Measurements from ENCODE around the gene ARL15. TPM values are rescaled to one million over a fixed set of nuclear protein-coding genes. Genes with fewer than 3 reads are reported as not detected.

The ARL15 gene
- total RNA-seq, 1 donor from 2014 or later: 28.9 TPM

- H3K9me3 Mint-ChIP-seq (ENCODE audit: low read depth): peaks cover 24% of the 10 kb centered on the region
- peaks cover 5% of the 10 kb centered on the region for H3K36me3 Mint-ChIP-seq (ENCODE audit: insufficient read depth)
- H3K27ac Mint-ChIP-seq: no peak overlapping the region
- no peaks in the 10 kb centered on the region for H3K27me3 Mint-ChIP-seq
- H3K4me1 Mint-ChIP-seq (ENCODE audit: low read depth): no peaks in the 10 kb centered on the region
- TF ChIP-seq CTCF (IDR thresholded peaks at IDR 0.05; ENCODE audit: unreplicated experiment): no peak
- H3K4me3 Mint-ChIP-seq (ENCODE audit: low read depth): no peak overlapping the region
- DNase-seq (ENCODE audit: low spot score, unreplicated experiment): no peak
Observed at GRCh38 chr5:54344653-54345052, 34.3 kb upstream of the ARL15 start.

- TF ChIP-seq CTCF (IDR thresholded peaks at IDR 0.05; ENCODE audit: unreplicated experiment): no peak
- Mint-ChIP-seq H3K4me1 (ENCODE audit: low read depth) (no peaks in the 10 kb centered on the region), H3K9me3 (ENCODE audit: low read depth) (peaks cover 31% of the 10 kb centered on the region), H3K27ac (no peak overlapping the region), H3K27me3 (no peaks in the 10 kb centered on the region), H3K4me3 (ENCODE audit: low read depth) (no peak overlapping the region), H3K36me3 (ENCODE audit: insufficient read depth) (peaks cover 3% of the 10 kb centered on the region)
- DNase-seq (ENCODE audit: low spot score, unreplicated experiment): no peak
Observed at GRCh38 chr5:54341971-54342370, 31.6 kb upstream of the ARL15 start.

GRCh38 chr5:54337523-54337922, 27.1 kb upstream of the ARL15 start:
- Mint-ChIP-seq H3K27me3 (no peaks in the 10 kb centered on the region), H3K9me3 (ENCODE audit: low read depth) (peaks cover 36% of the 10 kb centered on the region), H3K36me3 (ENCODE audit: insufficient read depth) (peaks cover 1% of the 10 kb centered on the region), H3K4me3 (ENCODE audit: low read depth) (no peak overlapping the region), H3K27ac (no peak overlapping the region), H3K4me1 (ENCODE audit: low read depth) (no peaks in the 10 kb centered on the region)
- DNase-seq (ENCODE audit: low spot score, unreplicated experiment): no peak
- no peak for TF ChIP-seq CTCF (IDR thresholded peaks at IDR 0.05; ENCODE audit: unreplicated experiment)

- peaks cover 25% of the 10 kb centered on the region for H3K9me3 Mint-ChIP-seq (ENCODE audit: low read depth)
- H3K27ac Mint-ChIP-seq: no peak overlapping the region
- no peaks in the 10 kb centered on the region for H3K4me1 Mint-ChIP-seq (ENCODE audit: low read depth)
- no peak for TF ChIP-seq CTCF (IDR thresholded peaks at IDR 0.05; ENCODE audit: unreplicated experiment)
- H3K27me3 Mint-ChIP-seq: no peaks in the 10 kb centered on the region
- DNase-seq (ENCODE audit: low spot score, unreplicated experiment): no peak
- H3K4me3 Mint-ChIP-seq (ENCODE audit: low read depth): no peak overlapping the region
- peaks cover 1% of the 10 kb centered on the region for H3K36me3 Mint-ChIP-seq (ENCODE audit: insufficient read depth)
Observed at GRCh38 chr5:54332720-54333119, 22.3 kb upstream of the ARL15 start.

GRCh38 chr5:54329731-54330709, 19.6 kb upstream of the ARL15 start:
- no peak overlapping the region for H3K27ac Mint-ChIP-seq
- no peak for DNase-seq (ENCODE audit: low spot score, unreplicated experiment)
- H3K27me3 Mint-ChIP-seq: no peaks in the 10 kb centered on the region
- no peaks in the 10 kb centered on the region for H3K9me3 Mint-ChIP-seq (ENCODE audit: low read depth)
- no peaks in the 10 kb centered on the region for H3K36me3 Mint-ChIP-seq (ENCODE audit: insufficient read depth)
- no peak for TF ChIP-seq CTCF (IDR thresholded peaks at IDR 0.05; ENCODE audit: unreplicated experiment)
- no peak overlapping the region for H3K4me3 Mint-ChIP-seq (ENCODE audit: low read depth)
- no peaks in the 10 kb centered on the region for H3K4me1 Mint-ChIP-seq (ENCODE audit: low read depth)
